Trophoblast cell (in vitro differentiated cells and primary cell): ENCODE measurements around the gene ZNF121.

ENCODE experiments used
- DNase-seq, 2 donors: peaks; one replicate each; pipeline ENCODE4 v3.0.0-alpha.2; 2016
- H2AFZ ChIP-seq: 2 replicates; pipeline ENCODE4 v1.6.1; 2013; ENCODE audit warnings: low read length, moderate library complexity, mild to moderate bottlenecking; ENCODE audit not compliant: insufficient read depth, poor library complexity
- H2AK5ac ChIP-seq: 2 replicates; pipeline ENCODE4 v1.6.1; 2013; ENCODE audit warnings: mild to moderate bottlenecking, low read length
- H2BK120ac ChIP-seq: 2 replicates; pipeline ENCODE4 v1.6.1; 2013; ENCODE audit warnings: low read length, mild to moderate bottlenecking, moderate library complexity; ENCODE audit not compliant: insufficient read depth, poor library complexity
- H2BK12ac ChIP-seq: 2 replicates; pipeline ENCODE4 v1.6.1; 2013; ENCODE audit warnings: mild to moderate bottlenecking, low read length, moderate library complexity
- H2BK5ac ChIP-seq: 2 replicates; pipeline ENCODE4 v1.6.1; 2013; ENCODE audit warnings: low read length, low read depth, moderate library complexity, mild to moderate bottlenecking; ENCODE audit not compliant: poor library complexity
- H3K14ac ChIP-seq: 2 replicates; pipeline ENCODE4 v1.6.1; 2013; ENCODE audit warnings: mild to moderate bottlenecking, low read length
- H3K18ac ChIP-seq: 2 replicates; pipeline ENCODE4 v1.6.1; 2013; ENCODE audit warnings: mild to moderate bottlenecking, low read length
- H3K23ac ChIP-seq: 2 replicates; pipeline ENCODE4 v1.6.1; 2013; ENCODE audit warnings: low read length
- H3K27ac ChIP-seq: 2 replicates; pipeline ENCODE4 v1.5.1; 2013; ENCODE audit warnings: low read depth, mild to moderate bottlenecking, inconsistent platforms, low read length, moderate library complexity
- H3K27me3 ChIP-seq: 2 replicates; pipeline ENCODE4 v1.6.1; 2013; ENCODE audit warnings: inconsistent platforms, mild to moderate bottlenecking, low read length, moderate library complexity; ENCODE audit not compliant: insufficient read depth
- H3K36me3 ChIP-seq, 2 experiments: 1 replicate in 1 of 2; 2 replicates in 1 of 2; pipeline ENCODE4 v1.6.1; 2013; ENCODE audit warnings: low read length in 2 of 2, mild to moderate bottlenecking in 2 of 2, moderate library complexity in 1 of 2; ENCODE audit not compliant: insufficient read depth in 2 of 2, control insufficient read depth in 1 of 2
- H3K4ac ChIP-seq: 2 replicates; pipeline ENCODE4 v1.6.1; 2013; ENCODE audit warnings: low read depth, mild to moderate bottlenecking, low read length, moderate library complexity
- H3K4me1 ChIP-seq, 2 experiments: 1 replicate in 1 of 2; 2 replicates in 1 of 2; pipeline ENCODE4 v1.6.1; 2013; ENCODE audit warnings: low read length in 2 of 2, mild to moderate bottlenecking in 2 of 2, moderate library complexity in 1 of 2; ENCODE audit not compliant: insufficient read depth in 2 of 2, control insufficient read depth in 1 of 2
- H3K4me2 ChIP-seq: 2 replicates; pipeline ENCODE4 v1.6.1; 2013; ENCODE audit warnings: inconsistent platforms, mild to moderate bottlenecking, low read length, moderate library complexity
- H3K4me3 ChIP-seq: 2 replicates; pipeline ENCODE4 v1.5.1; 2013; ENCODE audit warnings: mild to moderate bottlenecking, low read depth, low read length, inconsistent platforms
- H3K79me1 ChIP-seq: one replicate; pipeline ENCODE4 v1.6.1; 2013; ENCODE audit warnings: low read length
- H3K79me2 ChIP-seq: 2 replicates; pipeline ENCODE4 v1.6.1; 2013; ENCODE audit warnings: low read length, mild to moderate bottlenecking; ENCODE audit not compliant: control insufficient read depth, insufficient read depth, poor library complexity
- H3K9ac ChIP-seq: 2 replicates; pipeline ENCODE4 v1.6.1; 2013; ENCODE audit warnings: mild to moderate bottlenecking, low read length
- H3K9me3 ChIP-seq: 2 replicates; pipeline ENCODE4 v1.6.1; 2013; ENCODE audit warnings: low read depth, mild to moderate bottlenecking, control low read depth, inconsistent platforms, low read length; ENCODE audit not compliant: insufficient read depth
- H4K12ac ChIP-seq: 2 replicates; pipeline ENCODE4 v1.6.1; 2013; ENCODE audit warnings: low read depth, mild to moderate bottlenecking, low read length, moderate library complexity
- H4K8ac ChIP-seq: 2 replicates; pipeline ENCODE4 v1.6.1; 2013; ENCODE audit warnings: low read depth, mild to moderate bottlenecking, low read length, moderate library complexity
- H4K91ac ChIP-seq: one replicate; pipeline ENCODE4 v1.6.1; 2013; ENCODE audit warnings: low read depth, mild to moderate bottlenecking, low read length, moderate library complexity
- WGBS: extraction: QIAGEN DNeasy Blood & Tissue Kit; methylation state at CpG from one replicate; pipeline ENCODE4 v1.1.7; 2013; ENCODE audit warnings: missing lambda C conversion rate; ENCODE audit not compliant: insufficient read length, insufficient coverage; ENCODE audit errors: extremely low coverage; 5-methylcytosine and 5-hydroxymethylcytosine counted together

ZNF121 gene

GRCh38 chr19:9620842-9621155, 36.5 kb upstream of the ZNF121 start:
- no CpG with 5 or more reads among the region's 16 CpGs for WGBS
- H3K4me3 ChIP-seq: peak overlapping the region; percentile 87

GRCh38 chr19:9615844-9616243, 31.5 kb upstream of the ZNF121 start:
- H2BK120ac ChIP-seq: no peak overlapping the region
- H4K8ac ChIP-seq: no peak overlapping the region
- no peaks in the 10 kb centered on the region for H3K27me3 ChIP-seq
- DNase-seq: no peak
- H4K12ac ChIP-seq: no peak overlapping the region
- peaks cover 5 to 6% of the 10 kb centered on the region in 2 experiments for H3K4me1 ChIP-seq
- H3K4me2 ChIP-seq: no peak overlapping the region
- no peak overlapping the region for H3K4me3 ChIP-seq
- no peak overlapping the region for H3K23ac ChIP-seq
- peaks cover 54 to 73% of the 10 kb centered on the region in 2 experiments for H3K36me3 ChIP-seq
- no peak overlapping the region for H3K14ac ChIP-seq
- peaks cover 7% of the 10 kb centered on the region for H3K9me3 ChIP-seq
- peaks cover 2% of the 10 kb centered on the region for H3K79me1 ChIP-seq
- no peak overlapping the region for H3K4ac ChIP-seq
- H3K9ac ChIP-seq: no peak overlapping the region
- H2BK5ac ChIP-seq: no peak overlapping the region
- H2AFZ ChIP-seq: no peak overlapping the region
- H4K91ac ChIP-seq: no peak overlapping the region
- H2BK12ac ChIP-seq: no peak overlapping the region
- H3K79me2 ChIP-seq: peaks cover 7% of the 10 kb centered on the region
- no peak overlapping the region for H3K27ac ChIP-seq
- H3K18ac ChIP-seq: no peak overlapping the region
- no peak overlapping the region for H2AK5ac ChIP-seq

More at GRCh38 chr19:9620842-9621155, 36.5 kb upstream of the ZNF121 start:
- peak overlapping the region; percentile 38 for H2BK12ac ChIP-seq
- no peak overlapping the region for H3K23ac ChIP-seq
- H3K36me3 ChIP-seq: peaks cover 19 to 32% of the 10 kb centered on the region in 2 experiments
- H3K9ac ChIP-seq: peak overlapping the region; percentile 93
- H3K14ac ChIP-seq: peak overlapping the region; percentile 74
- H2BK5ac ChIP-seq: peak overlapping the region; percentile 77
- peaks cover 9% of the 10 kb centered on the region for H3K79me1 ChIP-seq
- H4K91ac ChIP-seq: peak overlapping the region; percentile 86
- H3K79me2 ChIP-seq: peaks cover 8% of the 10 kb centered on the region
- H3K27ac ChIP-seq: peak overlapping the region; percentile 91
- H3K4ac ChIP-seq: peak overlapping the region; percentile 64
- H3K4me1 ChIP-seq: peaks cover 5 to 6% of the 10 kb centered on the region in 2 experiments
- DNase-seq: no peak
- no peaks in the 10 kb centered on the region for H3K27me3 ChIP-seq
- peak overlapping the region; percentile 33 for H2AK5ac ChIP-seq
- H3K4me2 ChIP-seq: peak overlapping the region; percentile 75
- peak overlapping the region; percentile 62 for H2AFZ ChIP-seq
- peak overlapping the region; percentile 86 for H4K8ac ChIP-seq
- peak overlapping the region; percentile 39 for H2BK120ac ChIP-seq
- peak overlapping the region; percentile 94 for H3K18ac ChIP-seq
- H4K12ac ChIP-seq: peak overlapping the region; percentile 90
- H3K9me3 ChIP-seq: no peaks in the 10 kb centered on the region

DNA sequence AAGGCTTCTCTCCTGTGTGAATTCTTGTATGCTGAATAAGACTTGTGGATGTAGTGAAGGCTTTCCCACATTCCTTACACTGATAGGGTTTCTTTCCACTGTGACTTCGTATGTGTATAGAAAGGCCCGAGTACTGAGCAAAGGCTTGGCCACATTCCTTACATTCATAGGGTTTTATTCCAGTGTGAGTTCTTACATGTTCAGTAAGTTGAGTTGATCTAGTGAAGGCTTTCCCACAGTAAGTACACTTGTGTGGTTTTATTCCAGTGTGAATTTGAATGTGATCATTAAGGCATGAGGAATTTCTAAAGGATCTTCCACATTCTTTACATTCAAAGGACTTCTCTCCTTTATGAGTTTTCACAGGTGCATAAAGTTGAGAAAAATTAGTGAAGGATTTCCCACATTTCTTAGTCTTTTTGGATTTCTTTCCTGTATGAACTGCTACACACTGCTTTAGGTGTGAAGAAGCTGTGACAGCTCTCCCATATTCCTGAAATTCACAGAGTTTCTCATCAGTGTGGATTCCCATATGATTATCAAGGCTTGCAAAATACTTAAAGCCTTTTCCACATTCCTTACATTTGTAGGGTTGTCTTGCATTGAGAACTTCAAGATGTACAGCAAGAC, 26.3 kb upstream of the ZNF121 start:
- Histone ChIP-seq H3K18ac (no peak overlapping the region), H3K27ac (no peak overlapping the region), H3K23ac (no peak overlapping the region), H4K12ac (no peak overlapping the region), H2BK5ac (no peak overlapping the region), H2AK5ac (no peak overlapping the region), H3K4me1 (no peaks in the 10 kb centered on the region), H3K79me2 (no peaks in the 10 kb centered on the region), H3K4me3 (no peak overlapping the region), H3K27me3 (no peaks in the 10 kb centered on the region), H2AFZ (no peak overlapping the region), H3K4ac (no peak overlapping the region), H3K9ac (no peak overlapping the region), H4K91ac (no peak overlapping the region), H3K14ac (no peak overlapping the region), H2BK12ac (no peak overlapping the region), H3K79me1 (no peaks in the 10 kb centered on the region), H4K8ac (no peak overlapping the region), H2BK120ac (no peak overlapping the region), H3K4me2 (no peak overlapping the region), H3K9me3 (peaks cover 7% of the 10 kb centered on the region), H3K36me3 (peaks cover 43 to 53% of the 10 kb centered on the region in 2 experiments)
- DNase-seq: peak in 1 of 2 donors; percentile 7
- WGBS: no CpG with 5 or more reads among the region's 2 CpGs

DNA sequence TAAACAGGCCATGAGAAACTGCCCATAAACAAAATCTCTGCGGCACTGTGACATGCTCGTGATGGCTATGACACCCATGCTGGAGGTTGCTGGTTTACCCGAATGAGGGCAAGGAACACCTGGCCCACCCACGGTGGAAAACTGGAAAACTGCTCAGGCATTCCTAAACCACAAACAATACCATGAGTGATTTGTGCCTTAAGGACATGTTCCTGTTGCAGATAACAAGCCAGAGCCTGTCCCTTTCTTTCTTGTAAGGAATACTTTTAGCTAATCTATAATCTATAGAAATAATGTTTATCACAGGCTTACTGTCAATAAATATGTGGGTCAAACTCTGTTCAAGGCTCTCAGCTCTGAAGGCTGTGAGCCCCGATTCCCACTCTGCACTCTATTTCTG, 24.6 kb upstream of the ZNF121 start:
- peaks cover 7% of the 10 kb centered on the region for H3K9me3 ChIP-seq
- no peak overlapping the region for H4K12ac ChIP-seq
- H4K91ac ChIP-seq: no peak overlapping the region
- H2AFZ ChIP-seq: no peak overlapping the region
- H4K8ac ChIP-seq: no peak overlapping the region
- H3K27me3 ChIP-seq: no peaks in the 10 kb centered on the region
- no peak overlapping the region for H3K23ac ChIP-seq
- no peak overlapping the region for H3K4ac ChIP-seq
- H2BK12ac ChIP-seq: no peak overlapping the region
- H3K79me1 ChIP-seq: no peaks in the 10 kb centered on the region
- H2AK5ac ChIP-seq: no peak overlapping the region
- no peaks in the 10 kb centered on the region for H3K79me2 ChIP-seq
- peak; percentile 27 to 29 for DNase-seq
- H3K27ac ChIP-seq: no peak overlapping the region
- H3K36me3 ChIP-seq: peaks cover 31 to 43% of the 10 kb centered on the region in 2 experiments
- no peak overlapping the region for H2BK120ac ChIP-seq
- no peaks in the 10 kb centered on the region for H3K4me1 ChIP-seq
- H3K14ac ChIP-seq: no peak overlapping the region
- no peak overlapping the region for H3K4me2 ChIP-seq
- no peak overlapping the region for H3K18ac ChIP-seq
- no peak overlapping the region for H2BK5ac ChIP-seq
- no peak overlapping the region for H3K9ac ChIP-seq
- H3K4me3 ChIP-seq: no peak overlapping the region
- no CpG with 5 or more reads among the region's 5 CpGs for WGBS
